H1 (cell line): ENCODE measurements around the gene RHOC. TPM values are rescaled to one million over a fixed set of nuclear protein-coding genes. Genes with fewer than 3 reads are reported as not detected.
A peak's percentile ranks its signal among the peaks of the same experiment; 100 is the strongest.

Experiments
- ASH2L ChIP-seq: fragments of 200-600, 300-600 bp; sonication (generic); IDR thresholded peaks from one replicate; pipeline ENCODE4 v1.7.1; 2017; ENCODE audit warnings: low read length
- BRCA1 ChIP-seq: IDR thresholded peaks from 2 replicates; pipeline ENCODE4 v1.6.1; 2012; ENCODE audit warnings: low read depth, low read length, improper control_type of control experiment
- CBX5 ChIP-seq: fragments of 300-800, 300-1000 bp; sonication (generic); IDR thresholded peaks from 2 replicates; pipeline ENCODE4 v1.7.1; 2016; ENCODE audit warnings: antibody characterized with exemption, low read length, low read depth
- CBX8 ChIP-seq: fragments of 300-800, 300-1000 bp; sonication (generic); IDR thresholded peaks from 2 replicates; pipeline ENCODE4 v1.7.1; 2016; ENCODE audit warnings: low read depth, low read length, borderline replicate concordance
- CREB1 ChIP-seq: IDR thresholded peaks from 2 replicates; pipeline ENCODE4 v1.6.1; 2012; ENCODE audit warnings: inconsistent platforms
- CTCF ChIP-seq, 3 experiments: IDR thresholded peaks; 1 replicate in 2 of 3; 2 replicates in 1 of 3; pipeline versions ENCODE4 v1.5.1 to v1.6.1; 2011; ENCODE audit warnings: low read length in 3 of 3, mild to moderate bottlenecking in 3 of 3, inconsistent platforms in 2 of 3, low read depth in 1 of 3, moderate library complexity in 1 of 3; ENCODE audit not compliant: insufficient read depth in 1 of 3; ENCODE audit errors: control extremely low read depth in 1 of 3
- GTF2F1 ChIP-seq: IDR thresholded peaks from 2 replicates; pipeline ENCODE4 v1.6.1; 2012; ENCODE audit warnings: low read depth, low read length, improper control_type of control experiment, borderline replicate concordance
- KDM5A ChIP-seq: fragments of 200-600 bp; IDR thresholded peaks from 2 replicates; pipeline ENCODE4 v1.7.1; 2012; ENCODE audit warnings: mild to moderate bottlenecking, low read length, inconsistent platforms, mixed read lengths
- PHF8 ChIP-seq: fragments of 200-600 bp; sonication (generic); conservative IDR thresholded peaks from 2 replicates; pipeline ENCODE4 v1.7.1; 2012; ENCODE audit warnings: low read depth, mild to moderate bottlenecking, inconsistent platforms, low read length, moderate library complexity
- POLR2AphosphoS5 ChIP-seq: IDR thresholded peaks from 2 replicates; pipeline ENCODE4 v1.6.1; 2011; ENCODE audit warnings: low read depth, low read length
- RAD21 ChIP-seq, 2 experiments: IDR thresholded peaks in 1 of 2; conservative IDR thresholded peaks in 1 of 2; 2 replicates each; pipeline ENCODE4 v1.6.1; 2011; ENCODE audit warnings: low read depth in 2 of 2, low read length in 2 of 2, improper control_type of control experiment in 1 of 2, inconsistent platforms in 1 of 2, mild to moderate bottlenecking in 1 of 2, moderate library complexity in 1 of 2
- RFX5 ChIP-seq: IDR thresholded peaks from 2 replicates; pipeline ENCODE4 v1.6.1; 2011; ENCODE audit warnings: low read depth, low read length, improper control_type of control experiment, borderline replicate concordance
- RXRA ChIP-seq: IDR thresholded peaks from 2 replicates; pipeline ENCODE4 v1.6.1; 2011; ENCODE audit warnings: low read depth, mild to moderate bottlenecking, low read length, moderate library complexity; ENCODE audit not compliant: insufficient read depth
- SIN3A ChIP-seq, 2 experiments: IDR thresholded peaks in 1 of 2; conservative IDR thresholded peaks in 1 of 2; 2 replicates each; pipeline ENCODE4 v1.6.1; 2011 to 2012; ENCODE audit warnings: low read length in 2 of 2, improper control_type of control experiment in 1 of 2, low read depth in 1 of 2, mild to moderate bottlenecking in 1 of 2
- SIRT6 ChIP-seq: IDR thresholded peaks from one replicate; pipeline ENCODE4 v1.7.1; 2012; ENCODE audit warnings: low read length, inconsistent platforms
- SP2 ChIP-seq: IDR thresholded peaks from 2 replicates; pipeline ENCODE4 v1.6.1; 2012; ENCODE audit warnings: mild to moderate bottlenecking, low read length, inconsistent platforms
- SP4 ChIP-seq: IDR thresholded peaks from 2 replicates; pipeline ENCODE4 v1.6.1; 2012; ENCODE audit warnings: low read length, inconsistent platforms
- SUZ12 ChIP-seq: fragments of 200-600 bp; sonication (generic); IDR thresholded peaks from 2 replicates; pipeline ENCODE4 v1.6.1; 2012; ENCODE audit warnings: mild to moderate bottlenecking, inconsistent platforms, low read length, moderate library complexity, mixed read lengths
- TAF7 ChIP-seq: optimal IDR thresholded peaks from 2 replicates; pipeline ENCODE3; 2011; ENCODE audit warnings: low read depth, mild to moderate bottlenecking, inconsistent platforms, low read length, moderate library complexity, borderline replicate concordance
- TCF12 ChIP-seq: IDR thresholded peaks from 2 replicates; pipeline ENCODE4 v1.6.1; 2011; ENCODE audit warnings: low read depth, mild to moderate bottlenecking, low read length
- YY1 ChIP-seq: IDR thresholded peaks from 2 replicates; pipeline ENCODE4 v1.6.1; 2011; ENCODE audit warnings: low read depth, mild to moderate bottlenecking, low read length
- polyA plus RNA-seq, 7 experiments: library from polyadenylated mRNA; depleted of rRNA in 3 of 7; stranded (reverse) in 5 of 7; unstranded in 2 of 7; fragments of >200 nt in 5 of 7; fragments of 200-250 nt in 2 of 7; gene quantifications; 1 replicate in 5 of 7; 2 replicates in 1 of 7; 4 replicates in 1 of 7; pipeline versions ENCODE4 v1.2.1 to v1.2.3, GENCODE V29; 2011 to 2013; ENCODE audit warnings: missing spikeins in 2 of 7, mixed read lengths in 2 of 7
- total RNA-seq: library from RNA; stranded (reverse); fragmentation: NEBNext Ultra II Directional; extraction: Animal tissue kit (Norgen Biotek cat#: 25700); gene quantifications from 2 replicates; pipeline ENCODE4 v1.2.1, GENCODE V29; 2021
- TF ChIP-seq, protein P1 (sequence below): IDR thresholded peaks from 2 replicates; pipeline ENCODE4 v1.6.1; 2012; ENCODE audit warnings: inconsistent platforms

Gene RHOC
- total and polyA plus RNA-seq, 2 of the 8 experiments (the other 6 are each of a cell fraction or from before 2014, with no cell fraction given): 53.6 to 97.5 TPM

DNA sequence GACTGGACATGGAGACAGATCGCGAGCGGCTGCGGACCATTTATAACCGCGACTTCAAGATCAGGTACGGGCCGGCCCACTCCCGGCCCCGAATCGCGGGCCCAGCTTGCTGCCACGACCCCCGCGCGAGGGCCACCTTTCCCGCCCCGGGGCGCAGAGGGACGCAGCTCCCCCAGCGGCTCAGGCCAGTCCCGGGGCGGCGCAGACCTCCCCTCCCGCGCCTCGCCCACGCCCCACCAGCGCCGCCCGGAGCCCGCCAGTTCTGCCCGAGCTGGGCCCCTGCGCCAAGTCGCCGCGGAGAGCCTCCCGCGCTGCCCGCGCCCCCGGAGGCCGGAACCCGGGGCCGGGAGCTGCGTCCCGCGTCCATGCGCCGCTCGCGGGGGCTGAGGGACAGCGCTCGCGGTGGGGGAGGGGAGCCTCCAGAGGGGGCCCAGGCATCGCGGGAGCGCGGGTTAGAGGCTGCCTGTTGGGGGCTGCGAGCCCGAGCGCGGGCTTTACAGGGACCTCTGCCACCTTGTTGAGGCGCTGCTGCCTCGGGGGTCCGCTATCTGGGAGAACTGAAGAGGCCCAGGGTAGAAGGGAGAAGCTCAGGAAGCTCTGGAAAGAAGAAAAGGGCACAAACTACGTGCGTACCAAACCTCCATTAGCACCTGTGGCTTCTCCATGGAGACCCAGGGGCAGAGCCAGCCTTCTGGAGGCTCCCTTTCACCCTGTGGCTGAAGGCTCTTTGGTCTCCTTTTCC lies 31.8 kb downstream of the RHOC start (continued):
- no peak for TF ChIP-seq SP4
- TF ChIP-seq PHF8: peak; percentile 42; the same call in 1 of the 2 replicates
- TF ChIP-seq BRCA1: no peak
- no peak for TF ChIP-seq SP2
- TF ChIP-seq SIRT6: no peak
- peak; percentile 53 to 61; a peak in 2 of 4 replicates for TF ChIP-seq SIN3A (conservative IDR thresholded peaks at IDR 0.05 in 1 of 2, IDR thresholded peaks at IDR 0.05 in 1 of 2; ENCODE audit: low read depth in 1 of 2, low read length in 2 of 2)
- TF ChIP-seq RAD21 (IDR thresholded peaks at IDR 0.05 in 1 of 2, conservative IDR thresholded peaks at IDR 0.05 in 1 of 2; ENCODE audit: low read depth in 2 of 2, low read length in 2 of 2): 0 out of 4 replicates have a peak, but pooled peaks of 1 of the 2 experiments have one; percentile 11
- TF ChIP-seq KDM5A: no peak
- TF ChIP-seq, protein P1, sequence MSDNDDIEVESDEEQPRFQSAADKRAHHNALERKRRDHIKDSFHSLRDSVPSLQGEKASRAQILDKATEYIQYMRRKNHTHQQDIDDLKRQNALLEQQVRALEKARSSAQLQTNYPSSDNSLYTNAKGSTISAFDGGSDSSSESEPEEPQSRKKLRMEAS: 0 out of 2 replicates have a peak, but pooled peaks have one; percentile 25
- 0 out of 2 replicates have a peak, but pooled peaks have one; percentile 43 for TF ChIP-seq GTF2F1
- 0 out of 2 replicates have a peak, but pooled peaks have one; percentile 39 for TF ChIP-seq TCF12
- no peak for TF ChIP-seq CBX5
- TF ChIP-seq POLR2AphosphoS5: no peak
- no peak for TF ChIP-seq RFX5
- TF ChIP-seq YY1: no peak
- no peak for TF ChIP-seq CREB1
- TF ChIP-seq CTCF (IDR thresholded peaks at IDR 0.05; ENCODE audit: control extremely low read depth in 1 of 3, insufficient read depth in 1 of 3, low read depth in 1 of 3, low read length in 3 of 3): no peak; a peak in 1 of 4 replicates
- TF ChIP-seq SUZ12: no peak
- TF ChIP-seq RXRA: no peak
- TF ChIP-seq CBX8: no peak
- TF ChIP-seq TAF7: peak; percentile 63
- TF ChIP-seq ASH2L: peak; percentile 7
